HG03378 (cell line): ENCODE data around the gene GTF2A2.
"Not testable (repeated sequence)": the region's sequence is repeated elsewhere in the genome, so short reads cannot be mapped to it uniquely, and the experiment has no call there.

Source experiments
- ATAC-seq: cut with Tn5 transposase; IDR thresholded peaks from one replicate; pipeline ENCODE4 v1.9.1; 2021; ENCODE audit warnings: mild to moderate bottlenecking, moderate library complexity; ENCODE audit not compliant: unreplicated experiment

Gene GTF2A2

DNA sequence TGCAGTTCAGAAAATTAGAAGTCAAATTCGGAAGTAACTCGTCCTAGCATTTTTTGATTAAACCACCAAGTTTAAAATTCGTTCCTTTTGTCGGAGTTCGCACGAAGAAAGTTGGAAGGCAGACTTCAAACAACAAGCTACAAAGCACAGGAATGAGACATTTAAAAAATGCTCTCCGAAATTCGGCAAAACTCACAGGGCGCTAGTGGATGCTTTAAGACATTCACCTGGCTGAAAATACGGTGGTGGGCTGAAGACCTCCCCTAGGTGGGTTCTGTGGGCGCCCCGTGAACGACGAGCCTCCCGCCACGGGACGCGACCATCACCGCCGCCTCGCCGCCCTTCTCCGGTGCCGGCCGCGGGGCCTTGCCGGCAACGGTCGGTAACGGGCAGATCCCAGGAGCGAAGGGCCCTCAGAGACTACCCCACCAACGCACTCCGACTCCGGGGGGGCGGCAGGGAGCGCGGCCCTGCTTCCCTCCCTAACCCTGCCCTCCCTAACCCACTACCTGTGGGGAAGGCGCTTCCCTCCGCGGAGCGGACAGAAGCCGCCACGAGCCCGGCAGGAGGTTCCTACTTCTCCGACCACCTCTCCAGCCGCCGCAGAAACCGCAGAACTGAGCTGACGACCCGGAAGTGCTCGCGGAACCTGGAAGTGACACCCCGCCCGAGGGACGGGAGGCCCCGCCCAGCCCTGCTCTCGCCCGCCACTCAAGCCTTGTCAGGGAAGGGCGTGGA, at the start of gene GTF2A2:
TSS of gene GTF2A2 (minus strand) at position 619 of the 738 bp plus-strand sequence. CDS start 5,238 bp downstream, outside the sequence.
- ATAC-seq: peak; percentile 86

DNA sequence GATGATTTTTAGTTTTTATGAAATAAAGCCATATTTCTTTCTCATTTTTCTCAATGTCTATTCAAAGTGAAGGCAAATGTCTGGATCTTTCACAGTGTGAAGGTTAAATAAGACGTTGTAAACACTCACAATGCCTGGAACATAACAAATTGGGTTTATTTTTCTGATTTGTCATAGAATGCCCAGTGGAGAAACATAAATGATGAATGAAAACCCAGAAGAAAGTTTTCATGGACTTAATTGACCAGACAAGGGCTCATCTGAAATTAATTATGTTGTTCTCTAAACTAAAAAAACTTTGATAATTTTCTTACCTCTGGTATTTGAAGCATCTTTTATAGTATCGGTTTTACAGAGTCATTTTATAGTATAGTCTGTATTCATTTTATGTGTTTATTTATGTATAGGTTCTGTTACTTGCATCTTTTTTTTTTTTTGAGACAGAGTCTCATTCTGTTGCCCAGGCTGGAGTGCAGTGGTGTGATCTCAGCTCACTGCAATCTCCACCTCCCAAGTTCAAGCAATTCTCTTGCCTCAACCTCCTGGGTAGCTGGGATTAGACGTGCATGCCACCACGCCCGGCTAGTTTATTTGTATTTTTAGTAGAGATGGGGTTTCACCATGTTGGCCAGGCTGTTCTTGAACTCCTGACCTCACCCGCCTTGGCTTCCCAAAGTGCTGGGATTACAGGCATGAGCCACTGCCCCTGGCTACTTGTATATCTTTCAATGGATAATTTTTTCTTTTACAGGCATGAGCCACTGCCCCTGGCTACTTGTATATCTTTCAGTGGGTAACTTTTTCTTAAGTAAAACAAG, 46.9 kb upstream of the GTF2A2 start:
- no peak for ATAC-seq

DNA sequence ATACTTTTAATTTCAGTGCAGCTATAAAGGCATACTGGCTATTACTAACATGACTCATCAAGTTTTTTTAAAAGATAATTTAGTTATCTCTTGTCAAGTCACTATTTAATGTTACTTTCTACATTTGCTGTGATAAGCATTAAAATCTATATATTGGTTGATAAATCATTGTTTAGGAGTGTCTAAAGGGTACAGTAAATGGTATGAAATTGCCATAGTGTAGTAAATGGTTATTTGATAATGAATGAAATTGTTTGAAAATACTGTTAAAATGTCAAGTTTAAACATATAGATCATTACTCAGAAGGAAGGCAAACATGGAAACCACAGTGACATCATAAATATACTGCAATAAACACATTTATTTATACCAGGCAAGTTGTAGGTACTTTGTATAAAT, 45.0 kb upstream of the GTF2A2 start:
- ATAC-seq: no peak

DNA sequence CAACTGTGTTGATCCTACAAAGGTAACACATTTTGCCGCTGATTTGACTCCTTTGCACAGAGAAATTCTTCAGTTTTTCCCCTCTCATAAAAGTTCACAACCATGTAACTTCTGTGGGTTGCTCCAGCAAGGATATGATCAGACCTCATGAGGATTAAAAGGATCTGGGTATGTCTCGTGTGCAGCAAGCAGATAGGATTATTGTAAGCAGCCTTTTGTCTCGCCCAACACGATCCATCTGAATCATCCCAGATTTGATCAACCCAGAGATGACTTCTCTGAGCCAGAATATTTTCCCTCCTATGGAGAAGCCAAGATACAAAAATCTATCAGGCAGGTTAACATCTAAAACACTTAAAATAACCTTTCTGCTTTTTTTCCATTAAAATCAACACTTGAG, 44.6 kb upstream of the GTF2A2 start:
- ATAC-seq: no peak

- no peak for ATAC-seq
Measured at GRCh38 chr15:59699810-59700431, 42.6 kb upstream of the GTF2A2 start.

DNA sequence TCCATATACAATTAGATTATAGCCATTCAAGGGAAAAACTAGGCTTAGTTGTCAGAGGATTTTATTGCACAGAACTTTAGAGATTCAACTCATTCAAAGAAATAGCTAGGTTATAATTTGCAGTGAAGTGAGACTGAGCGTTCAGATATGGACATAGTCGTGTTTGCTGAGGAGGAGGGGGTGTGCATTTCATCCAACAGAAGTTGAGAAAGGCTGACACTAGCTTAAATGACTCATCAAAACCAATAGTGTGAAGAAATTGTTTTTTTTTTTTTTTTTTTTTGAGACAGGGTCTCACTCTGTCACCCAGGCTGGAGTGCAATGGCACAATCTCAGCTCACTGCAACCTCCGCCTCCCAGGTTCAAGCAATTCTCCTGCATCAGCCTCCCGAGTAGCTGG, 40.8 kb upstream of the GTF2A2 start:
- not testable (repeated sequence) for ATAC-seq

- ATAC-seq: no peak
Measured at GRCh38 chr15:59696332-59696731, 39.0 kb upstream of the GTF2A2 start.

DNA sequence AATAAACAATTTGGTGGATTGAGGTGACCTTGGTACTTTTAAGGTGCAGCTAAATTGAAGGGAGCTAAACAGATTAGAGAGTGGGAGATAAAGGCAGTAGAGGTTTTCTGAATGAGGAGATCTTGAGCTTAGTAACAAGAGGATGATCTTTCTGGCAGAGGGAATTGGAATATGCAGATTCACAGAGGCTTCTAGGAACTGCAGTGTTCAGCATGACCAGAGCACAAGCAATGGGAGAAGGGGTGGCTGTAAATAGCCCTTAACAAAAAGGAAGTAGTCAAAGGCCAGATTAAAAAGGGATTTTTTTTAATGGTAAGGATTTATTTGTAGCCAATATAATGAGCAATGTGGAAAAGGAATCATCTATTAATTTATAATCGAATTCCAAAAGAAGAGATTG, 37.5 kb upstream of the GTF2A2 start:
- no peak for ATAC-seq

- no peak for ATAC-seq
Measured at GRCh38 chr15:59691194-59691805, 34.0 kb upstream of the GTF2A2 start.

DNA sequence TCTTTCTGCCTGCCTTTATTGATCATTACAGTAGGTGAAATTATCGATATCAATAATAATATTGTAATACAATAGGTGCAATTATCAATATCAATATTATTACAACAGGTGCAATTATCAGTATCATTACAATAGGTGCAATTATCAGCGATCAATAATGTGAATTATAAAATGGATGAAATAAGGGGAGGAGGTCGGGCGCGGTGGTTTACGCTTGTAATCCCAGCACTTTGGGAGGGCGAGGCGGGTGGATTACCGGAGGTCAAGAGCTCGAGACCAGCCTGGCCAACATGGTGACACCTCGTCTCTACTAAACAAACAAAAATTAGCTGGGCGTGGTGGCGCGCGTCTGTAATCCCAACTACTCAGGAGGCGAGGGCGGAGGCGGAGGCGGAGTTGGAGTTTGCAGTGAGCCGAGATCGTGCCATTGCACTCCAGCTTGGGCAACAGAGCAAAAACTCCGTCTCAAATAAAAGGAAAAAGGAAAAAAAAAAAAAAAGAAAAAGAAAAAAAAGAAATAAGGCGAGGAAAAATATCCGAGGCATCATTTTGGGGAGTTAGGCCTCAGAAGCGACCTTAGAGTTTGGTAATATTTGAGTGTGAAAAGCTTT, 32.4 kb upstream of the GTF2A2 start:
- ATAC-seq: no peak

DNA sequence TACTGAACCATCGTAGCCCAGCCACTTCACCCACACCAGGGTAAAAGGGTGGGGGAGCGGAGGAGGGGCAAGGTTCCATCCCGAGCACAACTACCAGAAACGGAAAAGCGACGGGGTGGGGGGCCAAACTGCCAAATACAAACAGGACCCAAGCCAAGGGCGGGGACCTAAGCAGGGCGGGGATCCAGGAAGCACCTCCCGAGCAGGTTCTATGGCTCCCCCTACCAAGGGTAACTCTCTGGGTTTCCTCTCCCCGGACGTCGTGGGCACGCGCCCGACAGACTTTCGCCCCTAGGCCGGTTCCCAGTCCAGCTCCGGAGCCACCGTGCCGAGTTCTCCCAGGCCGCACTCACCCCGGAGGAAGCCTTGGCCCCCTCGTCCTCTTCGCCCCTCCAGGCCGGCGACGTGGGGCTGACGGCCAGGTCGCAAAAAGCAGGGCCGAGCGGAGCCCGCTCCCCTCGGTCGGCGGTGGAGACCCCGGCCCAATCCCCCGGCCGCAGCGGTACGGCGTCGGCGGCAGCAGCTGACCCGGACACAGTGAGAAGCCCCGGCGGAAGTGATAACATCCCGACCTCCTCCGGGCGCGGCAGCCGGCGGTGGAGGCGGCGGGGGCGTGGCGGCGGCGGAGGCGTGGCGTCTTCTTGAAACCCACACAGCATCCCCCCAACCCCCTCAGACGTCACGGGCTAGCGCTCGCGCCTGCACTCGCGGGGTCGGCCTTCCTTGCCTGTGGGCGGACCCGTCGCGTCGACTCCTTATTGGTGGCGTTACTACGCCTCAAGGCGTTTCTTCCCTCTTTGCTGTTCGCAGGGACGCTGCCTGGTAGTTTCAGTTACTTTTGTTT, 31.7 kb upstream of the GTF2A2 start, which contains the start of gene BNIP2:
TSS of gene BNIP2 (minus strand) at position 539 of the 844 bp plus-strand sequence. CDS start 6,863 bp downstream, outside the sequence.
- peak; percentile 62 for ATAC-seq

GRCh38 chr15:59688423-59688781, 31.1 kb upstream of the GTF2A2 start:
- ATAC-seq: no peak

DNA sequence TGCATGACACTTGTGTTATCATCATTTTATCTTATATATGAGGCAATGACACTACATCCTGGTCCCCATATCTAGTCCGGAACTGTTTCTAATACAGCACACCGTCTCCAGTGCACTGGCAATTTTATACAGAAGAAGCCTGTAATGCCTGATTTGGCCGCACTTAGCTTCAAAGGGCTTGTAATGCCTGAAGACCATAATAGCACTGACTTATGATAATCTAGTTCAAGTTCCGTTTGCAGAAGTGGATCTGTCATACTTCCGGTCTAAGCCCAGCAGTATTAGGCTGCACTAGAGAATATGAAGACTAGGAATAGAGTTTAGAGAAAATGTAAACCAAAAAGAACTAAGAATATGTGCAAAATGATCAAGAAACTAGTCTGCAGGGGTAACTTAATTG, 30.5 kb upstream of the GTF2A2 start:
- ATAC-seq: no peak

GRCh38 chr15:59686389-59686788, 29.1 kb upstream of the GTF2A2 start:
- ATAC-seq: no peak

DNA sequence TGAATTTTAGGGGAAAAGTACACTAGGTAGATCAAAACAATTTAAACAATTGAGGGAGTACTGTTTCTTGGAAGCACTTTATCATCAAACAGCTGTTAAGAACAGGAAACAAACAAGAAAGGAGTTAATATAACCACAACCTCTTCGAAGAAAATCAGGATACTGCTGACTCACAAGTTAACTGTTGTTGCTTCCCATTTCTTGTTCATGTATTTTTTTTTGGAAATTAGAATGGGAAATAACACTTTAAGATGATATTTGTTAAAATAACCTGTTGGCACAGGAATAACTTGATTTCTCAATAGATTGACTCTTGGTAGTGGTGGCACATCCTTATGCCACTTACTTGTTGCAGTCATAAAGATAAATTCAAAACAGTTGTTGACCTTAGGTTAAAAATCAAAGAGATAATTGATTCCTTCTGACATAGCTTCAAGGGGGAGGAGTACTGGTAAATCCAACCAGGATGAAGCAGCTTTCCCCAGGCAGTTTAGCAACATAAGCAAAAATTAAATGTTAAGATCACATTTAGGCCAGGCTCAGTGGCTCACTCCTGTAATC, 28.5 kb upstream of the GTF2A2 start:
- no peak for ATAC-seq

- no peak for ATAC-seq
Measured at GRCh38 chr15:59680870-59681269, 23.6 kb upstream of the GTF2A2 start.

DNA sequence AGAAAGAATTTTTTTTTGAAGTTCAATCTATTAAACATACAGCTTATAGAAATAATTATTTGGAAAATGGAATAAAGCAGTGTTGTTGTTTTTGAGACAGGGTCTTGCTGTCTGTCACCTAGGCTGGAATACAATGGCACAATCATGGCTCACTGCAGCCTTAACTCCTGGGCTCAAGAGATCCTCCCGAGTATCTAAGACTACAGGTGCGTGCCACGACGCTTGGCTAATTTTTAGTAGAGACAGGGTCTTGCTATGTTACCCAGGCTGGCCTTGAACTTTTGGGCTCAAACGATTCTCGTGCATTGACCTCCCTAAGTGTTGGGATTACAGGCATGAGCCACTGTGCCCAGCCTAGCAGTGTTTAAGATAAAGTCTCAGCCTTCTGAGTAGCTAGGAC, 23.0 kb upstream of the GTF2A2 start:
- ATAC-seq: no peak

DNA sequence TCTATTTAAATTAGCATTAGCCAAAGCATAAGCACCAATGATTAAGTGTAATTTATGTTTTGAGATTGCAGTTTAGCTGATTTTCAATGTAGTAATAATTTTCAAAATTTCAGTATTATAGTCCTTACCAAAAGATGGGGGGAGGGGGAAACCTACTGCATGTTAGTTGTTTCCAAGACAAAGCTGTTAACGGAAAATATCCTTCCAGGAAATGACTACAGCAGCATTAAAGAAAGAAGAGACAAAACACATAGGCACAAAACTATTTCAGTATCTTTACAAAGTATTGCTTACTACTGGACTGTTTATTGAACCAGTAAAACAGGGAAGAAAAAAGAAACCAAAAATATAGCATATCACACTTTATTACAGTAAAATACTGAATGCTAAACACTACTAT, 21.3 kb upstream of the GTF2A2 start:
- no peak for ATAC-seq

DNA sequence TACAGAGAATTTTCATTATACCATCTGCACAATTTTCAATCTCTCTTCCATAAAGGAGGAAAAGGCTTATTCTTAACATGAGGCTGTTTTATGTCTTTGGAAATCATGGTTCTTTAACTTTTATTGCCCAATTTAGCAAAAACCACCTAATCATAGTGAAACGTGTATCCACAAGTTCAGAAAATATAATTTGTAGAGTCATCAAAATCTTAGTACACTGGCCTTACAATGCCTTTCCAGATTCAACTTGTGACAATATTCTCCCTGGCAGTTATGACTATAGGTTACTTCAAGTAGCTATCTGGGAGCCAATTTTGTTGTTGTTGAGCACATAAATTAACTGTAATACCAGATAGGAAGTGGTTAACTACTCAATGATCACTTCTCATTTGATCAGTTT, 20.9 kb upstream of the GTF2A2 start:
- no peak for ATAC-seq

GRCh38 chr15:59676565-59676964, 19.2 kb upstream of the GTF2A2 start:
- no peak for ATAC-seq
